GM18870 (cell line): Measurements from ENCODE around the gene PRPF18.
"Not testable (repeated sequence)": the region's sequence is repeated elsewhere in the genome, so short reads cannot be mapped to it uniquely, and the experiment has no call there.

Experiments used
- ATAC-seq: cut with Tn5 transposase; IDR thresholded peaks from one replicate; pipeline ENCODE4 v1.9.1; 2021; ENCODE audit warnings: moderate library complexity; ENCODE audit not compliant: unreplicated experiment

PRPF18 gene

GRCh38 chr10:13586676-13587355 lies at the start of gene PRPF18:
Gene PRPF18, plus strand, starts transcription at chr10:13586965. Its CDS starts 122 bp downstream, at chr10:13587087.
- ATAC-seq = peak; percentile 97

- not testable (repeated sequence) for ATAC-seq
These were observed 48.8 kb upstream of the PRPF18 start for GRCh38 chr10:13537985-13538384.

- no peak for ATAC-seq
These were observed 44.2 kb upstream of the PRPF18 start for GRCh38 chr10:13542533-13542932.

- no peak for ATAC-seq
These were observed 36.0 kb upstream of the PRPF18 start for GRCh38 chr10:13550802-13551201.

GRCh38 chr10:13555884-13556510 lies 30.8 kb upstream of the PRPF18 start:
- no peak for ATAC-seq

GRCh38 chr10:13559124-13559700 lies 27.6 kb upstream of the PRPF18 start:
- ATAC-seq = no peak

- no peak for ATAC-seq
These were observed 26.2 kb upstream of the PRPF18 start for GRCh38 chr10:13560597-13560996.

- ATAC-seq = no peak
These were observed 23.0 kb upstream of the PRPF18 start for GRCh38 chr10:13563481-13564445.

GRCh38 chr10:13564576-13564975 lies 22.2 kb upstream of the PRPF18 start:
- no peak for ATAC-seq

- no peak for ATAC-seq
These were observed 19.7 kb upstream of the PRPF18 start for GRCh38 chr10:13567030-13567429.

GRCh38 chr10:13571541-13571940 lies 15.2 kb upstream of the PRPF18 start:
- ATAC-seq = no peak

- no peak for ATAC-seq
These were observed 12.8 kb upstream of the PRPF18 start for GRCh38 chr10:13573960-13574359.

- ATAC-seq = no peak
These were observed 1.5 kb upstream of the PRPF18 start for GRCh38 chr10:13585195-13585751.

- ATAC-seq = no peak
These were observed 822 bp upstream of the PRPF18 start for GRCh38 chr10:13585943-13586342.

- ATAC-seq = no peak
These were observed 626 bp downstream of the PRPF18 start for GRCh38 chr10:13587391-13587790.

GRCh38 chr10:13589316-13589715 lies 2.6 kb downstream of the PRPF18 start:
- ATAC-seq = no peak

- no peak for ATAC-seq
These were observed 4.1 kb downstream of the PRPF18 start for GRCh38 chr10:13590886-13591285.

- ATAC-seq = no peak
These were observed 5.5 kb downstream of the PRPF18 start for GRCh38 chr10:13592306-13592705.

GRCh38 chr10:13593535-13593934 lies 6.8 kb downstream of the PRPF18 start:
- no peak for ATAC-seq

GRCh38 chr10:13594641-13595040 lies 7.9 kb downstream of the PRPF18 start:
- no peak for ATAC-seq

- no peak for ATAC-seq
These were observed 11.1 kb downstream of the PRPF18 start for GRCh38 chr10:13597909-13598308.
